Stromal cell of bone marrow (primary cell): ENCODE measurements around the gene EPYC.

Experiments
- DNase-seq: peaks from one replicate; pipeline ENCODE4 v3.0.0-alpha.2; 2012; ENCODE audit warnings: low read depth

The EPYC gene

GRCh38 chr12:91004872-91005271 is at the start of gene EPYC:
Gene EPYC (minus strand): TSS chr12:91004972. CDS start chr12:91002565, 2,407 bp downstream.
- DNase-seq: no peak

GRCh38 chr12:91053951-91054715 is 49.4 kb upstream of the EPYC start:
- peak; percentile 73 for DNase-seq

- no peak for DNase-seq
Measured at GRCh38 chr12:91052026-91052425, 47.3 kb upstream of the EPYC start.

- DNase-seq: no peak
Measured at GRCh38 chr12:91044586-91044985, 39.8 kb upstream of the EPYC start.

- DNase-seq: no peak
Measured at GRCh38 chr12:91043408-91043807, 38.6 kb upstream of the EPYC start.

GRCh38 chr12:91040096-91040755 is 35.5 kb upstream of the EPYC start:
- no peak for DNase-seq

GRCh38 chr12:91037276-91037675 is 32.5 kb upstream of the EPYC start:
- DNase-seq: no peak

- no peak for DNase-seq
Measured at GRCh38 chr12:91033251-91033650, 28.5 kb upstream of the EPYC start.

- peak; percentile 41 for DNase-seq
Measured at GRCh38 chr12:91023326-91024004, 18.7 kb upstream of the EPYC start.

GRCh38 chr12:91021076-91021475 is 16.3 kb upstream of the EPYC start:
- DNase-seq: no peak

GRCh38 chr12:91019455-91019854 is 14.7 kb upstream of the EPYC start:
- no peak for DNase-seq

- no peak for DNase-seq
Measured at GRCh38 chr12:91017511-91018263, 12.9 kb upstream of the EPYC start.

- no peak for DNase-seq
Measured at GRCh38 chr12:91017043-91017442, 12.3 kb upstream of the EPYC start.

- DNase-seq: no peak
Measured at GRCh38 chr12:91009319-91009950, 4.7 kb upstream of the EPYC start.

GRCh38 chr12:91007531-91008290 is 2.9 kb upstream of the EPYC start:
- DNase-seq: no peak

GRCh38 chr12:91003737-91004136 is 1.0 kb downstream of the EPYC start:
- no peak for DNase-seq

GRCh38 chr12:91001306-91001705 is 3.5 kb downstream of the EPYC start:
- DNase-seq: no peak

GRCh38 chr12:90999966-91000365 is 4.8 kb downstream of the EPYC start:
- DNase-seq: no peak

- no peak for DNase-seq
Measured at GRCh38 chr12:90999527-90999926, 5.2 kb downstream of the EPYC start.

- DNase-seq: no peak
Measured at GRCh38 chr12:90995010-90995409, 9.8 kb downstream of the EPYC start.

GRCh38 chr12:90991952-90992465 is 12.8 kb downstream of the EPYC start:
- no peak for DNase-seq
